Hepatocyte (in vitro differentiated cells): ENCODE results near the gene CD3G.

Source experiments
- CTCF ChIP-seq: fragments of 200-600 bp; sonication (generic); IDR thresholded peaks from 2 replicates; pipeline ENCODE4 v1.5.1; 2016; ENCODE audit warnings: antibody characterized with exemption, mild to moderate bottlenecking; ENCODE audit not compliant: poor library complexity
- EZH2 ChIP-seq: fragments of 200-600 bp; sonication (generic); IDR thresholded peaks from 2 replicates; pipeline ENCODE4 v1.6.1; 2016; ENCODE audit warnings: antibody characterized with exemption, mild to moderate bottlenecking, borderline replicate concordance

- TF ChIP-seq CTCF (no peak), EZH2 (no peak)
Observed at GRCh38 chr11:118373263-118373662, 29.1 kb downstream of the CD3G start.
